SK-N-MC (cell line): Measurements from ENCODE around the gene MCF2L.

Experiments
- EZH2 ChIP-seq: fragments of 200-600 bp; sonication (generic); IDR thresholded peaks from one replicate; pipeline ENCODE4 v1.6.1; 2017; ENCODE audit warnings: antibody characterized with exemption
- FOXP2 ChIP-seq: optimal IDR thresholded peaks from 2 replicates; pipeline ENCODE3; 2011; ENCODE audit warnings: mild to moderate bottlenecking, moderate library complexity; ENCODE audit not compliant: insufficient read depth; ENCODE audit errors: extremely low read length, control extremely low read depth
- POLR2AphosphoS5 ChIP-seq: IDR thresholded peaks from 2 replicates; pipeline ENCODE4 v1.6.1; 2012; ENCODE audit warnings: mild to moderate bottlenecking, low read depth, low read length, borderline replicate concordance

DNA sequence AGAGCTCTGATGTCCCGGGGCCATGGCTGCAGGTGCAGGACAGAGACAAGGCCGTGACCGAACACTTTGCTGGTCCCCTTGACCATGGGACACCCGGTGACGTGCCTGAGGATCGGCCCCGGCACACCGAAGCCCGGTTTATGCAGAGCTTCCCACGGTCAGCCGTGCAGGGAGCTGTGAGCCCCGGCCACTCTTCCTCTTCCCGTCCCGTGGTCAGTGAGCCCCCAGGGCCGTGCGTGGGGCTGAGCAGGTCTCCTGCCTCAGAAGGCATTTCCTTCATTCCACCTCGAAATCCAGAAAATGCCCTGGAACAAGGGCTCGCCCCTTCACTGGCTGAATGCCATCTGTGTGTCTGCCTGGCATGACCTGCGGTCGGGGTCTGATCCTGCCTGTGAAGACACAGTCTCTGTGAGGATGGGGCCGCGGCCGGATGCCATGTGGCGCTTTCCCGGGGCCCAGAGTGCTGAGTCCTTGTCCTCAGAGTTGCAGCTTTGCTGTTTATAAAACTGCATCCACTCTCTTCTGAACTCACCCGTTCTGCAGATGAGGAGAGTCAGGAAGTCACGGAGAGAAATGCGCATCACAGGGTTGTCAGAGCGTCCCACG lies 16.9 kb downstream of the MCF2L start:
- TF ChIP-seq POLR2AphosphoS5 (no peak), EZH2 (no peak), FOXP2 (no peak)
